Measurements from ENCODE around the gene DOC2A.
A peak's percentile ranks its signal among the peaks of the same experiment; 100 is the strongest.

DOC2A gene

GRCh38 chr16:29993191-29993902 is 17.5 kb downstream of the DOC2A start:
- intact Hi-C loops (cut with micrococcal nuclease): no loop called here
- Mint-ChIP-seq H3K27me3 (no peaks in the 10 kb centered on the region), H3K36me3 (ENCODE audit: low read depth) (peaks cover 80% of the 10 kb centered on the region), H3K27ac (peak overlapping the region; percentile 98), H3K9me3 (no peaks in the 10 kb centered on the region), H3K4me1 (ENCODE audit: low read depth) (peaks cover 33% of the 10 kb centered on the region), H3K4me3 (no peak overlapping the region)

GRCh38 chr16:29992344-29992967 is 18.4 kb downstream of the DOC2A start:
- Mint-ChIP-seq H3K9me3 (no peaks in the 10 kb centered on the region), H3K36me3 (ENCODE audit: low read depth) (peaks cover 83% of the 10 kb centered on the region), H3K4me3 (no peak overlapping the region), H3K27me3 (no peaks in the 10 kb centered on the region), H3K27ac (no peak overlapping the region), H3K4me1 (ENCODE audit: low read depth) (peaks cover 33% of the 10 kb centered on the region)
- intact Hi-C loops (cut with micrococcal nuclease): no loop called here

- intact Hi-C loops (cut with micrococcal nuclease): no loop called here
- H3K4me3 Mint-ChIP-seq: no peak overlapping the region
- peaks cover 90% of the 10 kb centered on the region for H3K36me3 Mint-ChIP-seq (ENCODE audit: low read depth)
- H3K27me3 Mint-ChIP-seq: no peaks in the 10 kb centered on the region
- H3K4me1 Mint-ChIP-seq (ENCODE audit: low read depth): peaks cover 28% of the 10 kb centered on the region
- H3K27ac Mint-ChIP-seq: no peak overlapping the region
- no peaks in the 10 kb centered on the region for H3K9me3 Mint-ChIP-seq
Observed at GRCh38 chr16:29991571-29991904, 19.3 kb downstream of the DOC2A start.

- Mint-ChIP-seq H3K9me3 (no peaks in the 10 kb centered on the region), H3K36me3 (ENCODE audit: low read depth) (peaks cover 90% of the 10 kb centered on the region), H3K4me3 (no peak overlapping the region), H3K27me3 (no peaks in the 10 kb centered on the region), H3K4me1 (ENCODE audit: low read depth) (peaks cover 23% of the 10 kb centered on the region), H3K27ac (no peak overlapping the region)
- intact Hi-C loops (cut with micrococcal nuclease): no loop called here
Observed at GRCh38 chr16:29990883-29991570, 19.8 kb downstream of the DOC2A start.

GRCh38 chr16:29990034-29990433 is 20.8 kb downstream of the DOC2A start:
- H3K4me3 Mint-ChIP-seq: no peak overlapping the region
- no peak overlapping the region for H3K27ac Mint-ChIP-seq
- peaks cover 19% of the 10 kb centered on the region for H3K4me1 Mint-ChIP-seq (ENCODE audit: low read depth)
- H3K36me3 Mint-ChIP-seq (ENCODE audit: low read depth): peaks cover 92% of the 10 kb centered on the region
- no peaks in the 10 kb centered on the region for H3K27me3 Mint-ChIP-seq
- intact Hi-C loops (cut with micrococcal nuclease): no loop called here
- H3K9me3 Mint-ChIP-seq: no peaks in the 10 kb centered on the region

- H3K4me1 Mint-ChIP-seq (ENCODE audit: low read depth): peaks cover 12% of the 10 kb centered on the region
- H3K4me3 Mint-ChIP-seq: no peak overlapping the region
- H3K27ac Mint-ChIP-seq: no peak overlapping the region
- no peaks in the 10 kb centered on the region for H3K27me3 Mint-ChIP-seq
- intact Hi-C loops (cut with micrococcal nuclease): no loop called here
- no peaks in the 10 kb centered on the region for H3K9me3 Mint-ChIP-seq
- peaks cover 99% of the 10 kb centered on the region for H3K36me3 Mint-ChIP-seq (ENCODE audit: low read depth)
Observed at GRCh38 chr16:29989111-29989858, 21.5 kb downstream of the DOC2A start.

- H3K27me3 Mint-ChIP-seq: no peaks in the 10 kb centered on the region
- no peaks in the 10 kb centered on the region for H3K9me3 Mint-ChIP-seq
- intact Hi-C loops (cut with micrococcal nuclease): no loop called here
- peaks cover 5% of the 10 kb centered on the region for H3K4me1 Mint-ChIP-seq (ENCODE audit: low read depth)
- H3K36me3 Mint-ChIP-seq (ENCODE audit: low read depth): peaks cover 100% of the 10 kb centered on the region
- no peak overlapping the region for H3K4me3 Mint-ChIP-seq
- H3K27ac Mint-ChIP-seq: no peak overlapping the region
Observed at GRCh38 chr16:29988346-29989075, 22.3 kb downstream of the DOC2A start.

GRCh38 chr16:29987371-29988085 is 23.3 kb downstream of the DOC2A start:
- H3K27me3 Mint-ChIP-seq: no peaks in the 10 kb centered on the region
- H3K4me3 Mint-ChIP-seq: no peak overlapping the region
- no peaks in the 10 kb centered on the region for H3K9me3 Mint-ChIP-seq
- peaks cover 2% of the 10 kb centered on the region for H3K4me1 Mint-ChIP-seq (ENCODE audit: low read depth)
- peaks cover 100% of the 10 kb centered on the region for H3K36me3 Mint-ChIP-seq (ENCODE audit: low read depth)
- no peak overlapping the region for H3K27ac Mint-ChIP-seq
- intact Hi-C loops (cut with micrococcal nuclease): no loop called here

GRCh38 chr16:29986931-29987330 is 23.9 kb downstream of the DOC2A start:
- intact Hi-C loops (cut with micrococcal nuclease): no loop called here
- no peak overlapping the region for H3K4me3 Mint-ChIP-seq
- H3K27ac Mint-ChIP-seq: no peak overlapping the region
- H3K4me1 Mint-ChIP-seq (ENCODE audit: low read depth): no peaks in the 10 kb centered on the region
- no peaks in the 10 kb centered on the region for H3K9me3 Mint-ChIP-seq
- H3K27me3 Mint-ChIP-seq: no peaks in the 10 kb centered on the region
- H3K36me3 Mint-ChIP-seq (ENCODE audit: low read depth): peaks cover 100% of the 10 kb centered on the region

GRCh38 chr16:29986231-29986630 is 24.6 kb downstream of the DOC2A start:
- H3K36me3 Mint-ChIP-seq (ENCODE audit: low read depth): peaks cover 100% of the 10 kb centered on the region
- intact Hi-C loops (cut with micrococcal nuclease): no loop called here
- H3K9me3 Mint-ChIP-seq: no peaks in the 10 kb centered on the region
- H3K4me3 Mint-ChIP-seq: no peak overlapping the region
- H3K4me1 Mint-ChIP-seq (ENCODE audit: low read depth): no peaks in the 10 kb centered on the region
- H3K27ac Mint-ChIP-seq: no peak overlapping the region
- H3K27me3 Mint-ChIP-seq: no peaks in the 10 kb centered on the region

GRCh38 chr16:29985271-29985811 is 25.5 kb downstream of the DOC2A start:
- no peaks in the 10 kb centered on the region for H3K27me3 Mint-ChIP-seq
- no peaks in the 10 kb centered on the region for H3K4me1 Mint-ChIP-seq (ENCODE audit: low read depth)
- H3K36me3 Mint-ChIP-seq (ENCODE audit: low read depth): peaks cover 100% of the 10 kb centered on the region
- intact Hi-C loops (cut with micrococcal nuclease): no loop called here
- no peaks in the 10 kb centered on the region for H3K9me3 Mint-ChIP-seq
- no peak overlapping the region for H3K4me3 Mint-ChIP-seq
- no peak overlapping the region for H3K27ac Mint-ChIP-seq

GRCh38 chr16:29984764-29985147 is 26.1 kb downstream of the DOC2A start:
- Mint-ChIP-seq H3K27me3 (no peaks in the 10 kb centered on the region), H3K36me3 (ENCODE audit: low read depth) (peaks cover 100% of the 10 kb centered on the region), H3K27ac (no peak overlapping the region), H3K4me3 (no peak overlapping the region), H3K4me1 (ENCODE audit: low read depth) (no peaks in the 10 kb centered on the region), H3K9me3 (no peaks in the 10 kb centered on the region)
- intact Hi-C loops (cut with micrococcal nuclease): no loop called here
